Neuron (in vitro differentiated cells): Measurements from ENCODE around the gene ARHGEF17.
A peak's percentile ranks its signal among the peaks of the same experiment; 100 is the strongest.

Experiments used
- H2AFZ ChIP-seq: one replicate; pipeline ENCODE4 v1.6.1; 2013; ENCODE audit warnings: low read depth, mild to moderate bottlenecking, inconsistent platforms, low read length, moderate library complexity
- H3K27me3 ChIP-seq: one replicate; pipeline ENCODE4 v1.6.1; 2013; ENCODE audit warnings: low read length; ENCODE audit not compliant: insufficient read depth
- H3K36me3 ChIP-seq: one replicate; pipeline ENCODE4 v1.6.1; 2013; ENCODE audit warnings: low read length; ENCODE audit not compliant: insufficient read depth
- H3K4me1 ChIP-seq: one replicate; pipeline ENCODE4 v1.6.1; 2013; ENCODE audit warnings: low read length; ENCODE audit not compliant: insufficient read depth
- H3K4me3 ChIP-seq: 2 replicates; pipeline ENCODE4 v1.5.1; 2013; ENCODE audit warnings: mild to moderate bottlenecking, low read length, moderate library complexity
- H3K9me3 ChIP-seq: one replicate; pipeline ENCODE4 v1.6.1; 2013; ENCODE audit warnings: low read length

Gene ARHGEF17, protein sequence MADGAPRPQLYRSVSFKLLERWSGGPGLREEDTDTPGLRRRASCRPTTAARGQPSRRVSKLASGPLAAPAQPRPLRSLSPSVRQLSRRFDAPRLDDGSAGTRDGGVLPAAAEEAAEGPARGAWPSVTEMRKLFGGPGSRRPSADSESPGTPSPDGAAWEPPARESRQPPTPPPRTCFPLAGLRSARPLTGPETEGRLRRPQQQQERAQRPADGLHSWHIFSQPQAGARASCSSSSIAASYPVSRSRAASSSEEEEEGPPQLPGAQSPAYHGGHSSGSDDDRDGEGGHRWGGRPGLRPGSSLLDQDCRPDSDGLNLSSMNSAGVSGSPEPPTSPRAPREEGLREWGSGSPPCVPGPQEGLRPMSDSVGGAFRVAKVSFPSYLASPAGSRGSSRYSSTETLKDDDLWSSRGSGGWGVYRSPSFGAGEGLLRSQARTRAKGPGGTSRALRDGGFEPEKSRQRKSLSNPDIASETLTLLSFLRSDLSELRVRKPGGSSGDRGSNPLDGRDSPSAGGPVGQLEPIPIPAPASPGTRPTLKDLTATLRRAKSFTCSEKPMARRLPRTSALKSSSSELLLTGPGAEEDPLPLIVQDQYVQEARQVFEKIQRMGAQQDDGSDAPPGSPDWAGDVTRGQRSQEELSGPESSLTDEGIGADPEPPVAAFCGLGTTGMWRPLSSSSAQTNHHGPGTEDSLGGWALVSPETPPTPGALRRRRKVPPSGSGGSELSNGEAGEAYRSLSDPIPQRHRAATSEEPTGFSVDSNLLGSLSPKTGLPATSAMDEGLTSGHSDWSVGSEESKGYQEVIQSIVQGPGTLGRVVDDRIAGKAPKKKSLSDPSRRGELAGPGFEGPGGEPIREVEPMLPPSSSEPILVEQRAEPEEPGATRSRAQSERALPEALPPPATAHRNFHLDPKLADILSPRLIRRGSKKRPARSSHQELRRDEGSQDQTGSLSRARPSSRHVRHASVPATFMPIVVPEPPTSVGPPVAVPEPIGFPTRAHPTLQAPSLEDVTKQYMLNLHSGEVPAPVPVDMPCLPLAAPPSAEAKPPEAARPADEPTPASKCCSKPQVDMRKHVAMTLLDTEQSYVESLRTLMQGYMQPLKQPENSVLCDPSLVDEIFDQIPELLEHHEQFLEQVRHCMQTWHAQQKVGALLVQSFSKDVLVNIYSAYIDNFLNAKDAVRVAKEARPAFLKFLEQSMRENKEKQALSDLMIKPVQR (N-terminal part only)

DNA sequence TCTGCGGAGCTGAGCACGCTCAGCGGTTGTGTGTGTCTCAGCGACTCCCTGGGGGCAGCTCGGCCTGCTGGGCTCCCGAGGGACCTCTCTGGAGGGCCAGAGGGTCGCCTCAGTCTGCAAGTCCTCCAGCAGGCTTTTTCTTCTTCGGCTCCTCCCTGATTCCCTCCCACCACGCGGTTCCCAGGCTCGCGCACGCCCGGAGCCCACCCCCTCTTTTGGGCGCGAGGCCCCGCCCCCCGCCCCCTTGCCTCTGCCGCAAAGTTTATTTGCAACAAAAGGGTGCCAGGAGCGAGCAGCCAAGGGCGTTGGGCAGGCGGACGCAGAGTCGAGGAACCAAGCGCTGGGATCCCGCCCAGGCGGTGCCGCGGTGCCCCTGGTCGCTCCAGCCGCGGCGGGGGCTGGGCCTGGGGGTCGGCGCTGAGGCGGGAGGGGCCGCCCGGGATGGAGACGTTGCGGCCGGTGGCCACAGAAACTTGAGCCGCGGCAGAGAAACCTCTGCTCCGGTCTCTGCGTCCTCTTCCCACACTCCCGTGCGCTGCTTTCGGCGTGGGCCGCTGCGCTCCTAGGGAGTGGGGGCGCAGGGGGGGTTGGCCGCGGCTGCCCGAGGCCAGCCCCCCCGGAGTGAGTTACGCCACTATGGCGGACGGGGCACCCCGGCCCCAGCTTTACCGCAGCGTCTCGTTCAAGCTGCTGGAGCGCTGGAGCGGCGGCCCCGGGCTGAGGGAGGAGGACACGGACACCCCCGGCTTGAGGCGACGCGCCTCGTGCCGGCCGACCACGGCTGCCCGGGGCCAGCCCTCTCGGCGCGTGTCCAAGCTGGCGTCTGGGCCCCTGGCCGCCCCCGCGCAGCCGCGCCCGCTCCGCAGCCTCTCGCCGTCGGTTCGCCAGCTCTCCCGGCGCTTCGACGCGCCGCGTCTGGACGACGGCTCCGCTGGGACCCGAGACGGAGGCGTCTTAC lies at the start of gene ARHGEF17:
Gene ARHGEF17, plus strand, starts transcription at position 274 of the 958 bp plus-strand sequence. Its CDS starts 363 bp downstream, at position 637.
- Histone ChIP-seq H3K27me3 (no peaks in the 10 kb centered on the region), H2AFZ (peak within 1 kb of the TSS; percentile 60), H3K4me1 (peaks cover 52% of the 10 kb centered on the region), H3K9me3 (peaks cover 1% of the 10 kb centered on the region), H3K36me3 (peaks cover 5% of the 10 kb centered on the region), H3K4me3 (peak within 1 kb of the TSS; percentile 60)

DNA sequence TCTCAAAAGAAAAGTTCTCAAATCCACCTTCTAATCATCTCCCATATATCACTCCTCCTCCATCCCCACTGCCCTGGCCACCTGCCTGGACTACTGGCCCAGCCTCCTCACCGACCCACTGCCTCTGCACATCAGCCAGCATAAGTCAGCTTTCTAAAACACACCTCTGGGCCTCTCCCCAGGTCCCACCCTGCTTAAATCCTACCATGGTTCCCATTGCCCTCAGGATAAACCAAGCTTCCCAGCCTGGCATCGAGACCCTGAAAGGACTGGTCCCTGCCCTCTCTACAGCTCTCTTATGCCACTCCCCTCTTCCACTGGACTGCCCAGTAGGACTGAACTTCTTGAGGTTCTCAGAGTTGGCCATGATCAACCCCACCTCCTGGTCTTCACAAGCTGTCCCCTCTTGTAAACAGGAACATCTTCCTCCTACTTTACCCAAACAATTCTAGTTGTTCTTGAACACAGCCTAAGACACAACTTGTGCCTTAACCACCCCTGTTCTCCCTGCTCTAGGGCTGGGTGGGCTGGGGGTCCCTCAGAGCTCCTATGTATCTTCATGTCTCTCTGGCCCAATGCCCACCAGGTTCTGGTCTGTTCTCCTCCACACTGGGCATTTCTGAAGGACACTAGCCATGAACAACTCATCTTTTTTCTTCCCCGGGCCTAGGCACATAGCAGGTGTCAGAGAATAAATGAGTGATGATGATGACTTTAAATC lies 48.5 kb upstream of the ARHGEF17 start:
- H3K36me3 ChIP-seq: no peaks in the 10 kb centered on the region
- peaks cover 13% of the 10 kb centered on the region for H3K4me1 ChIP-seq
- no peaks in the 10 kb centered on the region for H3K27me3 ChIP-seq
- no peaks in the 10 kb centered on the region for H3K9me3 ChIP-seq
- no peak overlapping the region for H3K4me3 ChIP-seq
- H2AFZ ChIP-seq: no peak overlapping the region

DNA sequence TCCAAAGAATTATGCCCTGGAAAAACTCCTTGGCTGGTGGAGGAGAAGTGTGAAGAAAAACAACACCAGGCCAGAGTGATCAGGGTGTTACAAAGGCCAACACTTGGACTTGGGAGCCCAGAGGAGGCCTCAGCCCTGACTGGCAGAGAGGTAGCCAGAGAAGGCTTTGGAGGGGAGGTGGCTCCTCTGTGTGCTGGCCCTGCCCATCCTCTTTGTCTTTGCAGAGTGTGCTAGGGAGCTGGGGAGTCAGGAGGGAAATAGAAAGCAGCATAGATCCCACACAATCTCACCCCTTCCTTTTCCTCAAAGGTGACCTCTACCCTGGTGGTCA lies 48.0 kb upstream of the ARHGEF17 start:
- no peak overlapping the region for H2AFZ ChIP-seq
- no peak overlapping the region for H3K4me3 ChIP-seq
- H3K27me3 ChIP-seq: peaks cover 4% of the 10 kb centered on the region
- H3K9me3 ChIP-seq: no peaks in the 10 kb centered on the region
- peaks cover 13% of the 10 kb centered on the region for H3K4me1 ChIP-seq
- H3K36me3 ChIP-seq: no peaks in the 10 kb centered on the region

DNA sequence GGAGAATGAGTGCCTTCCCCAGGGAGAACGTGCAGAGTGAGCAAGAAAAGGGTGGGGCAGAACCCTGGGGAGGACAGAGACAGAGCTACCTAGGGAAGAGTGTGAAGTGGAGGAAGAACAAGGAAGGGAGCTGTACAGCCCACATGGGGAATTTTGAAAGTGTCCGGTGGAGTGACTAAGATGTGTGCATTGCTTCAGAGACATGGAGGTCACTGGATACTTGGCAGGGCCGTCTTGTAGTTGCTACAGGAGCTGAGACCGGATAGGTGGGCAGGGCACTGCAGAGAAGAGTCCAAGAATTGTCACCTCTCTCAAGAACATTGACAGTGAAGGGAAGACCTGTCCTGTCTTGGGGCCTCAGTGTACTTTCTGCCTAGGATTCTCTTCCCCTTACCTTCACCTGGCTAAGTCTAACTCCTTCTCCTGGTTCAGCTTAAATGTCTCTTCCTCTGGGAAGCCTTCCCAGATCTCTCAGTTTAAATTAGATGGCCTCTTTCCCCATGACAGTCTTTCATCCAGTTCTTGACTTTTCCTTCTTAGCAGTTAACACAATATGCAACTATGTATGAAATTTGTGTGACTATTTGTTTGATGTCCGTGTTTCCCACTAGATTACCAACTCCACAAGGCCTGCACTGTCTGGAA lies 45.1 kb upstream of the ARHGEF17 start:
- Histone ChIP-seq H3K4me3 (no peak overlapping the region), H3K9me3 (no peaks in the 10 kb centered on the region), H3K4me1 (peaks cover 4% of the 10 kb centered on the region), H2AFZ (no peak overlapping the region), H3K27me3 (peaks cover 17% of the 10 kb centered on the region), H3K36me3 (no peaks in the 10 kb centered on the region)

DNA sequence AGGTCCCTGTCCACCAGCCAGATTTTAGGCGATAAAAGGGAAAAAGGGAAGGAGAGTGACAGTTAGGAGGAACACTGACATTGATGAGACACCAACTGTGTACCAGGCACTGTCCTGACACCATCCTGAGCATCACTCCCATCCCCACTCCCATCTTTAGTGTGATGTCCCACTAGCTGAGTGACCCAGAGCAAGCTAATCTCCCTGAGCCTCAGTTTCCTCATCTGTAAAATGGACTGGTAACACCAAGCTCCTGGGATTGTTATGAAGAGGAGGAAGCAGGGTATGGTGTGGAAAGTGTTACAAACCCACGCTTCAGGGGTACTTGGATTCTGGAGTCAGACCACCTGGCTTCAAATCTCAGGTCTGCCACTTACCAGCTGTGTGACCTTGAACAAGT lies 44.4 kb upstream of the ARHGEF17 start:
- no peaks in the 10 kb centered on the region for H3K4me1 ChIP-seq
- H3K36me3 ChIP-seq: no peaks in the 10 kb centered on the region
- H3K4me3 ChIP-seq: no peak overlapping the region
- H3K9me3 ChIP-seq: no peaks in the 10 kb centered on the region
- H3K27me3 ChIP-seq: peaks cover 17% of the 10 kb centered on the region
- no peak overlapping the region for H2AFZ ChIP-seq

DNA sequence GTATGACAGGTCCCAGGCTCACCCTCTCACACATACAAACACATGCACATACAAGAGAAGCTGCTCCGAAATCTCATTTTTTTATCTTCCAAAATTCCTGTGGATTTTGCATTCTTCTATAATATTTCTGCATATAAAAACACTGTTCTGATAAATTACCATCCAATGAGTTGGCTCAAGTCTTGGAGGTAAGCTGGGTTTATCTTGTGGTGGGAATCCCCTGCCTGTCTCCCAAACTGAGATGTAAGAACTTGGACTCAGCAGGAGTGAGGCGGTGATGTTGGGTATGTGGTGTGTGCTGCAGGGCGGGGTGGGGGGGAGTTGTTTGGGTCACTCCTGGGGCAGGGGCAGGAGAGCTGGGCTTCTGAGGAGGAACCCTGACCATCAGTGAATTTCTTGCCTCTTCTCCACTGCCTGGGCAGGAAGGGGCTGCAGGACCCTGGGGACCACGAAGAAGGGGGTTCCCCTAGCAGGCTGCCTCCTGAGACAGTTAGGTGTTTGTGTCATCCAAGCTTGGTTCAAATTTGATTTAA lies 42.7 kb upstream of the ARHGEF17 start:
- H3K4me3 ChIP-seq: no peak overlapping the region
- H2AFZ ChIP-seq: no peak overlapping the region
- H3K9me3 ChIP-seq: no peaks in the 10 kb centered on the region
- H3K27me3 ChIP-seq: peaks cover 25% of the 10 kb centered on the region
- no peaks in the 10 kb centered on the region for H3K36me3 ChIP-seq
- no peaks in the 10 kb centered on the region for H3K4me1 ChIP-seq

DNA sequence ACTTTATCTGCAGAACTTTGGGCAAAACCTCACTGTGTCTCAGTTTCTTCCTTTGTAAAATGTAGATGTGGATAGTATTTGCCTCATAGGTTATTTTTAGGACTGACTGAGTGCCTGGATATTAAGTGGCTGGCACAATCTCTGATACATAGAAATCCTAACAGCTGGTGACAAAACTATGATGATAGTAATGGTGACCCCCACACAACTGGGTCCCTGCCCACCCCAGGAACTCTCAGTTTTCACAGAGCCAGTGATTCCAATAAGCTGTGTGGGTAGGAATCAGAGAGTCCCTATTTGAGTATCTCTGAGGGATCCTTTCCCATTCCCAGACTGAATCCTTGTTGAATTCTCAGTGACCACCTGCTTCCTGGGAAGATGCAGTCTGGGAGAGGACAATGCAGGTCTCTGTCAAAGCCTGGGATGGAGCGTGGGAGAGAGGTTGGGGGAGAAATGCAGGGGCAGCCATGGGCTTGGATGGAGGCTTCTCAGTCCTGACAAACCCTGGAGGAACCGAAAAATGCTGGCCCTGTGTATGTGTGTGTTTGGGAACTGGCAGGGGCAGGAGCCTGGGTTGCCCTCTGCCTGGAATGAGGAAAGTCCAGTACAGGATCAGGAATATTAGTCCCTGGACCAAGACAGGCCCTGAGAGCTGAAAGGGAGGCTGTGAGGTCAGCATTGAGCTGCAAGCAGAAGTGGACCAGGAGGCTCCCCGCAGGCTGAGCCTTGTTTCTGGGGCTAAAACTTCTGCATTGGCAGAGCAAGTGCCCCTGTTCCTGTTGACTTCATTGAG lies 42.0 kb upstream of the ARHGEF17 start:
- H3K27me3 ChIP-seq: peaks cover 25% of the 10 kb centered on the region
- H2AFZ ChIP-seq: no peak overlapping the region
- no peaks in the 10 kb centered on the region for H3K36me3 ChIP-seq
- H3K4me1 ChIP-seq: no peaks in the 10 kb centered on the region
- no peaks in the 10 kb centered on the region for H3K9me3 ChIP-seq
- H3K4me3 ChIP-seq: no peak overlapping the region

DNA sequence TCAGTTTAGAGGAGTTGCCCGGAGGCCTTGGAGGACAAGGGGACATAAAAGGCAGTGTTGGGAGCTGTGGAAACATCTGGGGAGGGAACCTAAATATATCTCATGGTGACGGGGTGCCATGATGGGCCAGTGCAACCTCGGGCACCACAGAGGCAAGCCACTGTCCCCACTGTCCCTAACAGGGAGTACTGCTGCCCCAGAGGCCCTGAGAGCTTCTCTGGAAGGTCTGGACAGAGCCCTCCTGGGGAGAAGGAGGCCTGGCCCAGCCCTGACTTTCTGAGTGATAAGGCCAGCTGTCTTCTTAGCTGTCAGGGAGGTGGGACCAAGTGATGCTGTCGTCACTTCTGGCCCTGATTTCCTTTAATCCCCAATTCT lies 41.4 kb upstream of the ARHGEF17 start:
- no peaks in the 10 kb centered on the region for H3K4me1 ChIP-seq
- no peaks in the 10 kb centered on the region for H3K9me3 ChIP-seq
- no peaks in the 10 kb centered on the region for H3K36me3 ChIP-seq
- no peak overlapping the region for H3K4me3 ChIP-seq
- H3K27me3 ChIP-seq: peaks cover 25% of the 10 kb centered on the region
- H2AFZ ChIP-seq: no peak overlapping the region

DNA sequence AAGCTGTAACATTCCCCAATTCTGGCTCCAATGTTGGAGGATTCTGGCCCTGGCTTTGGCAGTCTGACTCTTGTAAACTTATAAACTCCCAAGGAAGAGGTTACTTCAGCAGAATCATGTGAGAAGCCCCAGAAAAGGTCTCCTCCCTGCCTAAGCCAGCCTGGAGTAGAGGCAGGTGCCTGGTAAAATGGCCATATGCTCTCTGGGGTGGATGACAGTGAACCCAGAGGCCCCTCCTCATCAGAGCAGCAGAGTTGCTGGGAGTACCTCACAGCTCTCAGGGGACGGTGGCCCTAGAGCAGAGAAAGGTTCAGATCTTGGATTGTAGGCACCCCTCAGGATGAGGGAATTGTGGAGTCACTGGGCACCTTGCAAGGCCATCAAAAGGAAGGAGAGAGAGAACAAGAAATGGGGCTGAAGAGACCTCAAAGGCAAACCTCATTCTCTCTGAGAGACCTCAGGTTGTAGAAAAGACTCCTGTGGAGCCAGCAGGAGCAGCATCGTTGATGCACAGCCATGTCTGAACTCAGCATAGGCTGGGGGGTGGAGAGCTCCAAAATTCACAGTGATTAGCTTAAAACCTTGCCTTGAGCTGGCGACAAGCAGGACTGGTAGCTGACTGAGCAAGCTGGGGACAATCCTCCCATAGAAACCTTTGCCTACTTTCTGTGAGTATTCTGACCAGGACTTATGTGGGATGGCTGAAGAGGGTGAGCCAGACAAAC lies 40.8 kb upstream of the ARHGEF17 start:
- Histone ChIP-seq H3K36me3 (no peaks in the 10 kb centered on the region), H2AFZ (no peak overlapping the region), H3K27me3 (peaks cover 25% of the 10 kb centered on the region), H3K4me3 (no peak overlapping the region), H3K9me3 (no peaks in the 10 kb centered on the region), H3K4me1 (no peaks in the 10 kb centered on the region)

DNA sequence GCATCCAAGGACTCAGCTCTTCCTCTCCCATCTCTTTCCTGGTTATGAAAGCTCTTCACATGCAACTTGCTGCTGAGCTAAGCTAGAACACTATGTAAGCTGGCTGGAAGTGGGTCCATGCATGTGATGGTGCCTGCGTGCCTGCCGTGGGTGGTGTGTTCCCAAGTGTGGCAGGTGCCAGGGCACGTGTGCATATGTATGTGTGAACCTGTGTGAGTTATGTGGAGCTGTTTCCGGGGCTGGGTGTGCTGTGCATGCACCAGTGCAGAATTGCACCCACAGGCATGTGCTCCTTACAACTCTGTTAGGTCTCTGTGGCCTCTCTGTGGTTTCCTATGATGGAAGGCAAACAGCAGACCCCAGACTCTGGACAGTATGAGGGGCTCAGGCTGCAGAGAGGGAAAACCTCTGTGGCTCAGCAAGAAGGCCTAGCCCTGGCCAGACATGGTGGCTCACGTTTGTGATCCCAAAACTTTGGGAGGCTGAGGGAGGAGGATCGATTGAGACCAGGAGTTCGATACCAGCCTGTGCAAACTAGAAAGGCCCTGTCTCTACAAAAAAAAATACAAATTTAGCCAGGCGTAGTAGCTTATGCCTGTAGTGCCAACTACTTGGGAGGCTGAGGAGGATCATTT lies 40.1 kb upstream of the ARHGEF17 start:
- H3K9me3 ChIP-seq: no peaks in the 10 kb centered on the region
- peaks cover 25% of the 10 kb centered on the region for H3K27me3 ChIP-seq
- no peak overlapping the region for H3K4me3 ChIP-seq
- no peak overlapping the region for H2AFZ ChIP-seq
- no peaks in the 10 kb centered on the region for H3K36me3 ChIP-seq
- H3K4me1 ChIP-seq: no peaks in the 10 kb centered on the region
